Measurements from ENCODE around the gene PRSS50. TPM values are rescaled to one million over a fixed set of nuclear protein-coding genes. Genes with fewer than 3 reads are reported as not detected.

PRSS50 gene
- total RNA-seq, 6 experiments from 2014 or later = 0.07 to 0.42 (median 0.13) TPM; not detected in 2

GRCh38 chr3:46673151-46674030 is 44.3 kb downstream of the PRSS50 start:
- ATAC-seq = no peak
- intact Hi-C loops (cut with DNase I) = no loop called here
- H3K4me1 ChIP-seq = peaks cover 0 to 11% (median 0%) of the 10 kb centered on the region in 4 donors
- no peaks in the 10 kb centered on the region for H3K9me3 ChIP-seq
- H3K36me3 ChIP-seq = no peaks in the 10 kb centered on the region
- no peak overlapping the region for H3K27ac ChIP-seq
- no peak for TF ChIP-seq CTCF (IDR thresholded peaks at IDR 0.05)
- TF ChIP-seq POLR2A (IDR thresholded peaks at IDR 0.05) = no peak
- H3K4me3 ChIP-seq = no peak overlapping the region
- H3K27me3 ChIP-seq = no peaks in the 10 kb centered on the region
- DNase-seq = peak; percentile 11 to 39 (median 36)
- 75% methylated on average over 7 of the region's 10 CpGs for WGBS (ENCODE audit: insufficient coverage, low coverage, low lambda C conversion rate, missing lambda C conversion rate)

GRCh38 chr3:46672349-46672695 is 45.3 kb downstream of the PRSS50 start:
- no peaks in the 10 kb centered on the region for H3K27me3 ChIP-seq
- DNase-seq (peak in 2 of 3 donors; percentile 30 to 33), ATAC-seq (no peak)
- peaks cover 0 to 11% (median 0%) of the 10 kb centered on the region in 4 donors for H3K4me1 ChIP-seq
- no peaks in the 10 kb centered on the region for H3K36me3 ChIP-seq
- no peak overlapping the region for H3K27ac ChIP-seq
- no peak overlapping the region for H3K4me3 ChIP-seq
- intact Hi-C loops (cut with DNase I) = no loop called here
- H3K9me3 ChIP-seq = no peaks in the 10 kb centered on the region
- no CpG with 5 or more reads among the region's 6 CpGs for WGBS (ENCODE audit: insufficient coverage, low coverage, low lambda C conversion rate, missing lambda C conversion rate)
- TF ChIP-seq POLR2A (IDR thresholded peaks at IDR 0.05) = no peak

- H3K27me3 ChIP-seq = no peaks in the 10 kb centered on the region
- H3K4me3 ChIP-seq = no peak overlapping the region
- ATAC-seq = no peak
- no peaks in the 10 kb centered on the region for H3K36me3 ChIP-seq
- H3K27ac ChIP-seq = no peak overlapping the region
- intact Hi-C loops (cut with DNase I) = no loop called here
- no peak for TF ChIP-seq POLR2A (IDR thresholded peaks at IDR 0.05)
- TF ChIP-seq CTCF (IDR thresholded peaks at IDR 0.05) = no peak
- H3K9me3 ChIP-seq = no peaks in the 10 kb centered on the region
- H3K4me1 ChIP-seq = peaks cover 0 to 15% (median under 1%) of the 10 kb centered on the region in 4 donors
- WGBS (ENCODE audit: insufficient coverage, low coverage, low lambda C conversion rate, missing lambda C conversion rate) = 85% methylated on average over 7 of the region's 25 CpGs
- peak; percentile 13 to 43 (median 42) for DNase-seq
Measured at GRCh38 chr3:46671541-46672348, 45.9 kb downstream of the PRSS50 start.

GRCh38 chr3:46670891-46671427 is 46.7 kb downstream of the PRSS50 start:
- no CpG with 5 or more reads among the region's 4 CpGs for WGBS (ENCODE audit: insufficient coverage, low coverage, low lambda C conversion rate, missing lambda C conversion rate)

GRCh38 chr3:46670000-46670890 is 47.4 kb downstream of the PRSS50 start:
- no peak for ATAC-seq
- peaks cover 0 to 16% (median 4%) of the 10 kb centered on the region in 4 donors for H3K4me1 ChIP-seq
- no peak overlapping the region for H3K4me3 ChIP-seq

More at GRCh38 chr3:46670891-46671427, 46.7 kb downstream of the PRSS50 start:
- DNase-seq = peak; percentile 8 to 31 (median 27)
- Histone ChIP-seq H3K27me3 (no peaks in the 10 kb centered on the region), H3K36me3 (no peaks in the 10 kb centered on the region), H3K27ac (no peak overlapping the region), H3K4me3 (no peak overlapping the region), H3K9me3 (no peaks in the 10 kb centered on the region), H3K4me1 (peaks cover 0 to 19% (median 4%) of the 10 kb centered on the region in 4 donors)
- no peak for ATAC-seq
- no peak for TF ChIP-seq POLR2A (IDR thresholded peaks at IDR 0.05)
- intact Hi-C loops (cut with DNase I) = no loop called here

More at GRCh38 chr3:46670000-46670890, 47.4 kb downstream of the PRSS50 start:
- H3K36me3 ChIP-seq = no peaks in the 10 kb centered on the region
- WGBS (ENCODE audit: insufficient coverage, low coverage, low lambda C conversion rate, missing lambda C conversion rate) = 90% methylated on average over 2 of the region's 17 CpGs
- TF ChIP-seq POLR2A (IDR thresholded peaks at IDR 0.05) (no peak), CTCF (IDR thresholded peaks at IDR 0.05) (no peak)
- no peaks in the 10 kb centered on the region for H3K9me3 ChIP-seq
- H3K27ac ChIP-seq = no peak overlapping the region
- H3K27me3 ChIP-seq = no peaks in the 10 kb centered on the region
- intact Hi-C loops (cut with DNase I) = no loop called here
- DNase-seq = peak; percentile 5 to 33 (median 17)

Measured in right lobe of liver (tissue), 6 donors.